Mesothelial cell of epicardium (in vitro differentiated cells): Measurements from ENCODE around the gene CD93. TPM values are rescaled to one million over a fixed set of nuclear protein-coding genes. Genes with fewer than 3 reads are reported as not detected.

Experiments
- DNase-seq, 2 experiments: peaks; one replicate each; pipeline ENCODE4 v3.0.0; 2021; ENCODE audit warnings: low spot score in 2 of 2; ENCODE audit not compliant: unreplicated experiment in 2 of 2
- H3K27ac Mint-ChIP-seq: 2 replicates; pipeline ENCODE4 v1.8.0; 2021; ENCODE audit warnings: mixed read lengths
- H3K27me3 Mint-ChIP-seq: 2 replicates; pipeline ENCODE4 v1.8.0; 2021; ENCODE audit warnings: low read depth, mixed read lengths
- H3K36me3 Mint-ChIP-seq: 2 replicates; pipeline ENCODE4 v1.8.0; 2021; ENCODE audit warnings: mixed read lengths
- H3K4me1 Mint-ChIP-seq: 2 replicates; pipeline ENCODE4 v1.8.0; 2021; ENCODE audit warnings: mixed read lengths
- H3K4me3 Mint-ChIP-seq: 2 replicates; pipeline ENCODE4 v1.8.0; 2021; ENCODE audit warnings: mild to moderate bottlenecking, moderate library complexity, mixed read lengths
- H3K9me3 Mint-ChIP-seq: 2 replicates; pipeline ENCODE4 v1.8.0; 2021; ENCODE audit warnings: mixed read lengths
- total RNA-seq: library from RNA; stranded (reverse); gene quantifications from 3 replicates; pipeline ENCODE4 v1.2.1, GENCODE V29; 2021
- TF ChIP-seq, protein P1 (sequence below): fragments of 200-600 bp; sonication (generic); IDR thresholded peaks from one replicate; pipeline ENCODE4 v1.5.0; 2021; ENCODE audit warnings: antibody characterized with exemption; ENCODE audit not compliant: unreplicated experiment

The CD93 gene
- total RNA-seq, 1 donor from 2014 or later = 0.07 TPM

DNA sequence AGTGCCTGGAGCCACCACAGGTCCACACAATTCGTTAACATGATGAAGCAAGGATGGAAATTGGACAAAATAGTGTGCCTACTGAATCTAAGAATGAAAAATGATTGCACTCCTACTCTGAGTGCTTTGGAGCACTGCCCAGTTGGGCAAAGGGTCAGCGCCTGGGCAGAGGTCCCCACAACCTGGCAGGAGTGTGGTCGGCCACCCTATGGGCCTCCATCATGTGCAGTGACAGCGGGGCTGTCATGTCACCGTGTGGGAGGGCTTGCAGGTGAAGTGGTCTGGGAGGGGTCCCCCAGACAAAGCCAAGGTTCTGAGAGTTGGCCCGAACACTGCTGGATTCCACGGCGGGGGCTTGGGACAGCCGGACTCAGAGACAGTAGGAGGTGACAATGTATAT is 36.2 kb upstream of the CD93 start:
- no peak overlapping the region for H3K27ac Mint-ChIP-seq
- DNase-seq = no peak
- H3K4me1 Mint-ChIP-seq = peaks cover 16% of the 10 kb centered on the region
- TF ChIP-seq, protein P1, sequence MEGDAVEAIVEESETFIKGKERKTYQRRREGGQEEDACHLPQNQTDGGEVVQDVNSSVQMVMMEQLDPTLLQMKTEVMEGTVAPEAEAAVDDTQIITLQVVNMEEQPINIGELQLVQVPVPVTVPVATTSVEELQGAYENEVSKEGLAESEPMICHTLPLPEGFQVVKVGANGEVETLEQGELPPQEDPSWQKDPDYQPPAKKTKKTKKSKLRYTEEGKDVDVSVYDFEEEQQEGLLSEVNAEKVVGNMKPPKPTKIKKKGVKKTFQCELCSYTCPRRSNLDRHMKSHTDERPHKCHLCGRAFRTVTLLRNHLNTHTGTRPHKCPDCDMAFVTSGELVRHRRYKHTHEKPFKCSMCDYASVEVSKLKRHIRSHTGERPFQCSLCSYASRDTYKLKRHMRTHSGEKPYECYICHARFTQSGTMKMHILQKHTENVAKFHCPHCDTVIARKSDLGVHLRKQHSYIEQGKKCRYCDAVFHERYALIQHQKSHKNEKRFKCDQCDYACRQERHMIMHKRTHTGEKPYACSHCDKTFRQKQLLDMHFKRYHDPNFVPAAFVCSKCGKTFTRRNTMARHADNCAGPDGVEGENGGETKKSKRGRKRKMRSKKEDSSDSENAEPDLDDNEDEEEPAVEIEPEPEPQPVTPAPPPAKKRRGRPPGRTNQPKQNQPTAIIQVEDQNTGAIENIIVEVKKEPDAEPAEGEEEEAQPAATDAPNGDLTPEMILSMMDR = no peak
- no peaks in the 10 kb centered on the region for H3K36me3 Mint-ChIP-seq
- H3K9me3 Mint-ChIP-seq = no peaks in the 10 kb centered on the region
- H3K4me3 Mint-ChIP-seq = no peak overlapping the region
- peaks cover 41% of the 10 kb centered on the region for H3K27me3 Mint-ChIP-seq

DNA sequence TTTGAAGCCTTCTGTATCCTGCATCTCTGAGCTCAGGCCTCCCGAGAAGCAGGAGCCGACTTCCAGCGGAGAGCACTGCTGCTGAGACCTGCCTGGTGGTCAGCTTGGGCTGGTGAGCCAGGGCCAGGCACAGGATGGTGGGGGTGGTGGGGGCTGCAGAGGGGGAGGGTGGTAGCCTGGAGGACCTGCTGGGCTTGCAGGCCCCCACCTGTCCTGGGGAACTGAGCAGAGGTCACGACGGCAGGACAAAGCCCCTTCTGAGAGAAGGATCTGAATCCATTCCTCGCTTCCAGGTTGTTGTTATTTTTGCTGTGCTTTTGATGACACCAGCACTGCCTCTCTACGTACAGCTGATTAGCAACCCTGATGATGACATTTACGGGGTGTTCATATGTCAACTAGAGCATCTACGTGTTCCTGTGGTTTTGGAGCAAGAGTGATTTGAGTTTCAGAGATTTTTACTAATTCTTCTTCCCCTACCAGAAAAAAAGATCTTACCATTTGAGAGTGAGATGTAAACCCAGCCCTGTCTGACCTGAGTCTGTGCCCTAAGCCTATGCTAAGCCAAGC is 35.7 kb upstream of the CD93 start:
- Mint-ChIP-seq H3K4me1 (peaks cover 13% of the 10 kb centered on the region), H3K27ac (no peak overlapping the region), H3K9me3 (no peaks in the 10 kb centered on the region), H3K4me3 (no peak overlapping the region), H3K36me3 (no peaks in the 10 kb centered on the region), H3K27me3 (peaks cover 44% of the 10 kb centered on the region)
- TF ChIP-seq, protein P1 = no peak
- DNase-seq = no peak

GRCh38 chr20:23120936-23121750 is 35.0 kb upstream of the CD93 start:
- Mint-ChIP-seq H3K27ac (no peak overlapping the region), H3K4me3 (no peak overlapping the region), H3K4me1 (peaks cover 13% of the 10 kb centered on the region), H3K36me3 (no peaks in the 10 kb centered on the region), H3K27me3 (peaks cover 44% of the 10 kb centered on the region), H3K9me3 (no peaks in the 10 kb centered on the region)
- DNase-seq = no peak
- TF ChIP-seq, protein P1 = no peak

- H3K36me3 Mint-ChIP-seq = no peaks in the 10 kb centered on the region
- TF ChIP-seq, protein P1 = no peak
- no peaks in the 10 kb centered on the region for H3K9me3 Mint-ChIP-seq
- H3K27ac Mint-ChIP-seq = no peak overlapping the region
- H3K27me3 Mint-ChIP-seq = peaks cover 44% of the 10 kb centered on the region
- no peak for DNase-seq
- peaks cover 10% of the 10 kb centered on the region for H3K4me1 Mint-ChIP-seq
- H3K4me3 Mint-ChIP-seq = no peak overlapping the region
These were observed 34.1 kb upstream of the CD93 start for GRCh38 chr20:23120261-23120660.

DNA sequence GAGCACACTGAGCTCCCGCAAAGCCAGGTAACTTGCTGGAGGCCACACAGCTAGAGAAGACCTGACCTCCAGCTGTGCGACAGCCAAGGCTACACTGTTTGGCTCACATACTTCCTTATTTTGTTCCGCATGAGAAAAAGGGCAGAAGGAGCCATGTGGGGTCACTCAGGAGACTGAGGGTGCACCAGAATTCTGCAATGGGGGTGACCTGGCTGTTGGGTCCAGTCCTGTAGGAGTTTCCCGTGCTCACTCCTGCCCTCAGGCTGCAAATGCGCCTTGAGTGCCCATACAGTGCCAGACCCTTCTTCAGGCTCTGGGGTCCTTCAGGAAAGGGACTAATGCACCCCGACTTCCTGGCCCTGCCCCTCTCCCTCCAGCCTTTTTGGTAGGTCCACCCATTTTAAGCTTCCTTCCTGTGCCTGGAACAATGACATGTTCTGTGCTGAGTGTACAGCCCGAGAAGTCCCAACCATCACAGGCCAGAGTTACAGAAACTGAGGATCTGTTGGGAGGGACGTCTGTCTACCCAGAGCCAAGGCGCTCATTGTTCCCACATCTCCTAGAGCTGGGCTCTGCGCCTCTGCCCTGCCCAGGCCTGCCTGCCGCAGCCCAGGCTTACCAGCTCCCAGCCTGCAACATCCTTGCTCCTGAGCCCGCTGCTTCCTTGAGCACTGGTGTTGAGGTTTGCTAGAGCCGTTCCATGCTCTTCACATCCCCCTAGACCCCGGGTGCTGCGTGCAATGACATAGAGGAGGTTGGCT is 33.5 kb upstream of the CD93 start:
- Mint-ChIP-seq H3K36me3 (no peaks in the 10 kb centered on the region), H3K27ac (no peak overlapping the region), H3K4me1 (peaks cover 4% of the 10 kb centered on the region), H3K4me3 (no peak overlapping the region), H3K9me3 (no peaks in the 10 kb centered on the region), H3K27me3 (peaks cover 44% of the 10 kb centered on the region)
- no peak for DNase-seq
- TF ChIP-seq, protein P1 = no peak
